ENCODE measurements around the gene GAK. TPM values are rescaled to one million over a fixed set of nuclear protein-coding genes. Genes with fewer than 3 reads are reported as not detected.

The GAK gene
- total RNA-seq, 2 experiments from 2014 or later: 155 to 163 TPM

DNA sequence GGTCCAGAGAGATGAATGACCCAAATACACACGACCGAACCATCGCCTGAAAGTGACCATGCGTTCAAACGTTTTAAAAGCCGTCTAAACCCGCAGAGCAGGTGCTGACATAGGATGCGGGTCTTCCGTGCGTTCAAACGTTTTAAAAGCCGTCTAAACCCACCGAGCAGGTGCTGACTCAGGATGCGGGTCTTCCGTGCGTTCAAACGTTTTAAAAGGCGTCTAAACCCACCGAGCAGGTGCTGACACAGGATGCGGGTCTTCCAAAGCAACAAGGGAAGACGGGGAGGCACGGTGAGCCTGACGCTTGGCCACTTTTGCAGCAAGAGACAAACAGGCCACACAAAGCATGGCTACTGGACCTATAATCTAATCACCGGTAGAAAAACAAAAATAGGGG is 47.2 kb downstream of the GAK start:
- Mint-ChIP-seq H3K4me3 (no peak overlapping the region), H3K9me3 (ENCODE audit: insufficient read depth) (no peaks in the 10 kb centered on the region), H3K4me1 (ENCODE audit: low read depth) (peaks cover 7% of the 10 kb centered on the region), H3K27me3 (ENCODE audit: low read depth) (no peaks in the 10 kb centered on the region), H3K36me3 (ENCODE audit: low read depth) (peaks cover 46% of the 10 kb centered on the region), H3K27ac (no peak overlapping the region)
- DNase-seq (no peak), ATAC-seq (no peak)
- CTCF ChIA-PET: no interaction called here
- POLR2A ChIA-PET: no interaction called here

- no peaks in the 10 kb centered on the region for H3K27me3 Mint-ChIP-seq (ENCODE audit: low read depth)
- CTCF ChIA-PET: no interaction called here
- no peak for DNase-seq
- POLR2A ChIA-PET: no interaction called here
- no peak for ATAC-seq
- peaks cover 14% of the 10 kb centered on the region for H3K4me1 Mint-ChIP-seq (ENCODE audit: low read depth)
- H3K9me3 Mint-ChIP-seq (ENCODE audit: insufficient read depth): no peaks in the 10 kb centered on the region
- peaks cover 48% of the 10 kb centered on the region for H3K36me3 Mint-ChIP-seq (ENCODE audit: low read depth)
- no peak overlapping the region for H3K27ac Mint-ChIP-seq
- no peak overlapping the region for H3K4me3 Mint-ChIP-seq
These were observed 47.9 kb downstream of the GAK start for GRCh38 chr4:884259-884658.

DNA sequence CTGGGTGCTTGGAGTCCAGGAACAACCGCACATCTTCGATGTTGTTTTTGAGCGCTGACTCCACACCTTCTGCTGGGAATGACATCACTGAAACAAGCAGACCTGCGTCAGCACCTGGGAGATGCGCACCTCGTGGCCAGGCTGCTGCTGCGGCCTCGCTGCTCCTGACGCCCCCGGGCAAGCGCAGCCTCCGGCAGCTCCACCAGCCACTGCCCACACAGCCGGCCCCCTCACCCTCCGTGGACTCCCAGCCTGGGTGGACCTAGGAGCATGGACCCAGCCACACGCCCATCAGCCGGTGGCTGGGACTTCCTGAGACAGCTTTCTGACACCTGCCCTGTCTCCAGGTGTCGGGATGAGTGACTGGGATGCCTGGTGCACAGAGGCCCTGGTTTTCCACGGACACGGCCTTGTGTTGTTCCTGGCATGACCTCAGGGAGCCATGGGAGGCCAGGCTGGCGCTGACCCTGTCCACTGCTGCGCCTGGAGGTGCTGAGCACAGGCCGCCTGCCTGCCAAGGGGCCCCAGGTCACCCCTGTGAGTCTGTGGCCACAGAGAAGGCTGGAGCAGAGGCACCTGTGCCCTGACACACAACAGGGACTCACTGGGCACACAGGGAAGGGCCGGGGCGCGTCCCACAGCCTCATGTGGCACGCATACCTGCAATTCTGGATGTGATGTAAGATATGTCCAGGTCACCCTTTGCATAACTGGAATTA is 48.6 kb downstream of the GAK start:
- ChIA-PET POLR2A (interaction anchor here (1.5 kb wide), 1 partner anchor 49 kb away, joined by 6 read pairs; the partner anchor contains the start of genes GAK and TMEM175), CTCF (no interaction called here)
- H3K9me3 Mint-ChIP-seq (ENCODE audit: insufficient read depth): no peaks in the 10 kb centered on the region

GRCh38 chr4:882646-883045 is 49.5 kb downstream of the GAK start:
- ChIA-PET CTCF (no interaction called here), POLR2A (interaction anchor here (1.5 kb wide), 1 partner anchor 50 kb away, joined by 6 read pairs; the partner anchor contains the start of genes GAK and TMEM175)
- H3K27me3 Mint-ChIP-seq (ENCODE audit: low read depth): no peaks in the 10 kb centered on the region
- DNase-seq (no peak), ATAC-seq (no peak)
- no peaks in the 10 kb centered on the region for H3K9me3 Mint-ChIP-seq (ENCODE audit: insufficient read depth)
- peaks cover 46% of the 10 kb centered on the region for H3K36me3 Mint-ChIP-seq (ENCODE audit: low read depth)
- no peak overlapping the region for H3K4me3 Mint-ChIP-seq
- H3K27ac Mint-ChIP-seq: no peak overlapping the region
- peaks cover 28% of the 10 kb centered on the region for H3K4me1 Mint-ChIP-seq (ENCODE audit: low read depth)

More for the DNA sequence above, 48.6 kb downstream of the GAK start:
- no peak overlapping the region for H3K27ac Mint-ChIP-seq
- peaks cover 21% of the 10 kb centered on the region for H3K4me1 Mint-ChIP-seq (ENCODE audit: low read depth)
- no peak for DNase-seq
- H3K27me3 Mint-ChIP-seq (ENCODE audit: low read depth): no peaks in the 10 kb centered on the region
- no peak for ATAC-seq
- peaks cover 48% of the 10 kb centered on the region for H3K36me3 Mint-ChIP-seq (ENCODE audit: low read depth)
- no peak overlapping the region for H3K4me3 Mint-ChIP-seq

DNA sequence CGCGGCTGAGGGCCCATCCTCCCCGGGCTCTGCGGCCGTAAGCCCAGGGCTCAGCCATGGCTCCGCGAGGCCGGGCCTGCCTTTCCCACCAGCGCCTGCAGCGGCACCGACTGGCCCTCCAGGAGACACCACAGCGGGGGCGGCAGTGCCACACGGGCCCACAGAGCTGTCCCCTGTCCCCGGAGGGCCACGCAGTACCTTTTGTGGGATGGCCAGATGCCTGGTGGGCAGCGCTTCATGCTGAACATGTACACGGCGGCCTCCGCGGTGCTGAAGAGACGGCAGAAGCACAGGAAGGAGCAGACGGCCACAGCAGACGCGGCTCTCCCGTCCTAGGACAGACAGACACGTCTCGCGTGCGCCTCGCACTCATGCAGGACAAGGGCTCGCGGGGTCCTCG is 50.4 kb downstream of the GAK start:
- ChIA-PET CTCF (no interaction called here), POLR2A (interaction anchor here (1.5 kb wide), 1 partner anchor 51 kb away, joined by 6 read pairs; the partner anchor contains the start of genes GAK and TMEM175)
- H3K27me3 Mint-ChIP-seq (ENCODE audit: low read depth): no peaks in the 10 kb centered on the region
- H3K27ac Mint-ChIP-seq: no peak overlapping the region
- peaks cover 28% of the 10 kb centered on the region for H3K4me1 Mint-ChIP-seq (ENCODE audit: low read depth)
- no peak for DNase-seq
- no peak overlapping the region for H3K4me3 Mint-ChIP-seq
- no peak for ATAC-seq
- H3K9me3 Mint-ChIP-seq (ENCODE audit: insufficient read depth): no peaks in the 10 kb centered on the region
- peaks cover 44% of the 10 kb centered on the region for H3K36me3 Mint-ChIP-seq (ENCODE audit: low read depth)

DNA sequence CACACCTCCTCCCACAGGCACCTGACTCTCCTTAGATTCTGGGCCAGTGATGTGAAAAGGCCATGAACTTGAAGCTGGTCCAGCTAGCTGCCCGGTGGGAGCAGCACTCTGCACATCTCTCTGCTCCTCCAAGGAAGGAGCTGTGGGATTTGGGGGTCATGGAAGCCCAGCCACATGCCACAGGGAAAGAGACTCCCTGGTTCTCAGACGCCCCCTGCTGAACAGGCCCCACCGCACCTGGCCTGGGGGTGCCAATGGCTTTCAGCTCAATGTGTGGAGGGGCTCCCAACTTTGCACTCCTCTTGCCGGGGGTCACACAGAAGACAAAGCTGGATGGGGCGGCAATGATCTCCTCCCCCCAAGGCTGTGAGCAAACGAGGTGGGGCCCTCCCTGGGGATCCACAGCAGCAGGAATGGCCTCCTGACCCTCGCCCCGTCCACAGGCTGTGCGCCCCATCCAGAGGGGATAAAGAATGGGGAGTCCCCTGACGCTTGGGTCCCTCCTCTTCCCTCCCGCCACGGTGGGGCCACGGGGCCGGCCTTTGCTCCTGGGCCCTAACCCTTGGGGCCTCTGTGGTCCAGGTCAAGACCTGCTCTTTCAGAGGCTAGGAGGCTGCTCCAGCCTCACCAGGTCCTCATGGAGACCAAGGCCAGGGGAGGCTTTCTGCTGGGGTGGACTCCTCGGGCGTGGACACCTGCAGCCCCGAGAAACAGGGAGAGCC is 51.3 kb downstream of the GAK start:
- ChIA-PET CTCF (interaction anchor here (2.1 to 3.1 kb wide), 2 partner anchors 11 to 138 kb away, joined by 6 to 10 read pairs; no protein-coding TSS in a partner anchor), POLR2A (interaction anchor here (0.6 to 1.2 kb wide), 3 partner anchors 49 to 101 kb away, joined by 3 to 5 read pairs (median 3); partner anchors contain the start of genes GAK and TMEM175)
- no peak for DNase-seq
- H3K27ac Mint-ChIP-seq: peak overlapping the region; percentile 96
- H3K4me3 Mint-ChIP-seq: no peak overlapping the region
- H3K36me3 Mint-ChIP-seq (ENCODE audit: low read depth): peaks cover 46% of the 10 kb centered on the region
- H3K9me3 Mint-ChIP-seq (ENCODE audit: insufficient read depth): no peaks in the 10 kb centered on the region
- ATAC-seq: no peak
- H3K4me1 Mint-ChIP-seq (ENCODE audit: low read depth): peaks cover 28% of the 10 kb centered on the region
- H3K27me3 Mint-ChIP-seq (ENCODE audit: low read depth): no peaks in the 10 kb centered on the region

GRCh38 chr4:879729-880077 is 52.4 kb downstream of the GAK start:
- ChIA-PET POLR2A (interaction anchor here (0.7 to 1.5 kb wide), 4 partner anchors 24 to 98 kb away, joined by 3 to 5 read pairs (median 4); partner anchors contain the start of genes GAK and TMEM175), CTCF (interaction anchor here (2.1 to 3.1 kb wide), 2 partner anchors 12 to 137 kb away, joined by 6 to 10 read pairs; no protein-coding TSS in a partner anchor)
- no peaks in the 10 kb centered on the region for H3K9me3 Mint-ChIP-seq (ENCODE audit: insufficient read depth)
- peaks cover 57% of the 10 kb centered on the region for H3K36me3 Mint-ChIP-seq (ENCODE audit: low read depth)
- peaks cover 28% of the 10 kb centered on the region for H3K4me1 Mint-ChIP-seq (ENCODE audit: low read depth)
- H3K27me3 Mint-ChIP-seq (ENCODE audit: low read depth): no peaks in the 10 kb centered on the region
- DNase-seq (peak; percentile 58), ATAC-seq (peak; percentile 73)
- H3K27ac Mint-ChIP-seq: peak overlapping the region; percentile 96
- peak overlapping the region; percentile 64 for H3K4me3 Mint-ChIP-seq

DNA sequence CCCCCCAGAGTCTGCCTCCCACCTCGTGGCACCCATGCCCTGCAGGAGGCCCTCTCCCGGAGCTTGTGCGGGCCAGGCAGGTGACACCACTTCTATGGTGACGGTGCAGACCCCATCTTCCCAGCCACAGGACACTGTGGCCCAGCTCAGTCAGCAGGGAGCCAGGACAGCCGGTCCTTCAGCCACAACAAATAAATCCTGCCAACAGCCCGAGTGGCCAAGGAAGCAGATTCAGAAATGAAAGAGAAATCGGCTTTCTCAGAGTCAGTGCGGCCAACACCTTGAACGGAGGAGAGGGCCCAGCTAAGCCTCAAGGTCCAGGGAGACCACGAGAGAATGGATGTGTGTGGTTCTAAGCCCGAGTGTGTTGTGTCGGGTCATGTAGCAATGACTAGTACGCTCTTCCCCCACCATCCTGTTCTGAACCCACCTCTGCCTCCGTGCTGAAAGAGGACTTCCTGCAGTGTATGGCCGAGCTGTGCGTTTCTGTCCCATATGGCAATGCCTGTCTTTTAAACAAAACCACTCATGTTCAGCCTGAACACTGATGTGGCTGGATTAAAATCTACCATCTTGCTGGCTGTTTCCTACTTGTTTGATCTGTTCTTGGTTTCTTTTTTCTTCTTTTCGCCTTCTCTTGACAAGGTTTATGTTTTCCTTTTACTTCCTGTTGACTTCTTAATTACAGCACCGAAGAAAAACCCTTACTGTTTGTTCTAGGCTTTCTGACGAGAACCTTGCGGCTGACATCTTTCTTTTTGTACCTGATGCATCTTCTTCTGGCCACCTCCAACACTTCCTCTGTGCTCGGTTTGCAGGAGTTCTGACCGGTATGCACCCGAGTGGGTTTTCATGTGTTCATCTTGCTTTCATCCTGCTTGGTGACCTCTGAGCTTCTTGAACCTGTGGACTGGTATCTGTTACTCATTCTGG is 53.1 kb downstream of the GAK start:
- peak overlapping the region; percentile 96 for H3K27ac Mint-ChIP-seq
- DNase-seq: peak; percentile 72
- POLR2A ChIA-PET: interaction anchor here (0.5 to 1.5 kb wide), 8 partner anchors 23 to 370 kb away, joined by 3 to 9 read pairs (median 4); partner anchors contain the start of genes GAK and TMEM175
- H3K36me3 Mint-ChIP-seq (ENCODE audit: low read depth): peaks cover 61% of the 10 kb centered on the region
- CTCF ChIA-PET: interaction anchor here (0.8 to 3.1 kb wide), 3 partner anchors 13 to 138 kb away, joined by 3 to 10 read pairs (median 6); no protein-coding TSS in a partner anchor
- H3K27me3 Mint-ChIP-seq (ENCODE audit: low read depth): no peaks in the 10 kb centered on the region
- H3K9me3 Mint-ChIP-seq (ENCODE audit: insufficient read depth): no peaks in the 10 kb centered on the region
- ATAC-seq: peak; percentile 78
- peak overlapping the region; percentile 64 for H3K4me3 Mint-ChIP-seq
- peaks cover 28% of the 10 kb centered on the region for H3K4me1 Mint-ChIP-seq (ENCODE audit: low read depth)

DNA sequence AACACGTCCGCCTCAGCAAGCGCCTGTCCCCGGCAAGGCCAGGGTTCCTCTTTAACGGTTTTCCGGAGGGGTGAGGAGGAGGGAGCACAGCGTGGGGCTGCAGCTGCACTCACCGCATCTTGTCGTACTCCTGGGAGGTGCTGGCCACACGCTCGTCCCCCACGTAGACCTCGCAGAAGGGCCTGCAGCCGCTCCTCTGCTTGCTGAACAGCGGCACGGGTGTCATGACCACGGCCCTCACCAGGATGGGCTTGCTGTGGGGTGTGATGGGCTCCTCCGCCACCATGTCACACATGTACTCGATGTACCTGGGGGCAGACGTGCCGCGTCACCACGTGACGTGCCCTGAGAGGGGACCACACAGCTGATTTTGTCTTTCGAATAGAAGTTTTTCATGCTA is 54.6 kb downstream of the GAK start:
- no peak for ATAC-seq
- H3K27ac Mint-ChIP-seq: peak overlapping the region; percentile 50
- H3K27me3 Mint-ChIP-seq (ENCODE audit: low read depth): no peaks in the 10 kb centered on the region
- no peaks in the 10 kb centered on the region for H3K9me3 Mint-ChIP-seq (ENCODE audit: insufficient read depth)
- DNase-seq: no peak
- peaks cover 67% of the 10 kb centered on the region for H3K36me3 Mint-ChIP-seq (ENCODE audit: low read depth)
- H3K4me3 Mint-ChIP-seq: no peak overlapping the region
- ChIA-PET CTCF (interaction anchor here (1.7 kb wide), 1 partner anchor 110 kb away, joined by 4 read pairs; the partner anchor contains the start of gene IDUA), POLR2A (no interaction called here)
- peaks cover 28% of the 10 kb centered on the region for H3K4me1 Mint-ChIP-seq (ENCODE audit: low read depth)

GRCh38 chr4:876780-877179 is 55.3 kb downstream of the GAK start:
- Mint-ChIP-seq H3K27me3 (ENCODE audit: low read depth) (no peaks in the 10 kb centered on the region), H3K36me3 (ENCODE audit: low read depth) (peaks cover 69% of the 10 kb centered on the region), H3K27ac (peak overlapping the region; percentile 50), H3K9me3 (ENCODE audit: insufficient read depth) (no peaks in the 10 kb centered on the region), H3K4me1 (ENCODE audit: low read depth) (peaks cover 28% of the 10 kb centered on the region), H3K4me3 (no peak overlapping the region)
- ATAC-seq: no peak
- ChIA-PET CTCF (interaction anchor here (1.7 kb wide), 1 partner anchor 110 kb away, joined by 4 read pairs; the partner anchor contains the start of gene IDUA), POLR2A (no interaction called here)
- no peak for DNase-seq

DNA sequence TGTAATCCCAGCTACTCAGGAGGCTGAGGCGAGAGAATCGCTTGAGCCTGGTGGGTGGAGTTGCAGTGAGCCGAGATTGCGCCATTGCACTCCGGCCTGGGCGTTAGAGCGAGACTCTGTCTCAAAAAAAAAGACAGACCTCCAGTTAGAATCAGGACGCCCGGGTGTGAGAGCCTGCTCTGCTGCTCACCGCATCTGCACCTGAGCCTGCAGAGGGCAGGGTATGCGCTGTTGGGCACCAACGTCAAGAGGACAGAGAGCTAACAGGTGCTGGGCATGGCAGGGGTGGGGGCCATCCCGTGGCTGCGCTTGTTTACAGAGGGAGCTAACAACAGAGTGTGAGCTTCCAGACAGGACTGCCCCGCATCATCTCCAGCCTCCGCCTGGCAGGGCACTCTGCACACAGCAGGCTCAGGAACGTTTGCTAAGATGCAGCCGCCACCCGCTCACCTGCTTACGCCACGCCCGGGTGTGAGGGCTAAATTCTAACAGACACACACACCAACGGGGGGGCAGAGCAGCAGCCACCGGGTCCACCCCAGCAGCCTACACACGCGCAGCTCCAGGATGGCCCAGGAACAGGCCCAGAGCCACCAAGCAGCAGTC is 56.2 kb downstream of the GAK start:
- ChIA-PET CTCF (no interaction called here), POLR2A (no interaction called here)
- peaks cover 74% of the 10 kb centered on the region for H3K36me3 Mint-ChIP-seq (ENCODE audit: low read depth)
- no peak for DNase-seq
- H3K27me3 Mint-ChIP-seq (ENCODE audit: low read depth): no peaks in the 10 kb centered on the region
- peaks cover 28% of the 10 kb centered on the region for H3K4me1 Mint-ChIP-seq (ENCODE audit: low read depth)
- no peak overlapping the region for H3K4me3 Mint-ChIP-seq
- ATAC-seq: no peak
- H3K27ac Mint-ChIP-seq: peak overlapping the region; percentile 9
- no peaks in the 10 kb centered on the region for H3K9me3 Mint-ChIP-seq (ENCODE audit: insufficient read depth)

Measured in activated CD8-positive, alpha-beta T cell treated with anti-CD3 and anti-CD28 coated beads, Interleukin-2, amount 10 ng/mL, durations not matched to agents 7 days and 5 days (primary cell).